Measurements from ENCODE around the gene RPP25. TPM values are rescaled to one million over a fixed set of nuclear protein-coding genes. Genes with fewer than 3 reads are reported as not detected.

The RPP25 gene
- total and polyA plus RNA-seq, 2 of the 13 experiments (the other 11 are each of a cell fraction or from before 2014, with no cell fraction given), result 0.05 to 0.11 TPM

GRCh38 chr15:74906450-74907162 is 50.0 kb downstream of the RPP25 start, which contains the start of gene FAM219B (continued):
- TF ChIP-seq FOXP4 (CRISPR knock-in tag; IDR thresholded peaks at IDR 0.05) (no peak), KDM1A (CRISPR knock-in tag; IDR thresholded peaks at IDR 0.05) (no peak), ZNF781 (CRISPR knock-in tag; IDR thresholded peaks at IDR 0.05; ENCODE audit: borderline replicate concordance, not compliant biosample characterization) (no peak), ZNF776 (CRISPR knock-in tag; IDR thresholded peaks at IDR 0.05) (peak; percentile 46; the same call in 1 of the 2 replicates), PCBP1 (IDR thresholded peaks at IDR 0.05; ENCODE audit: borderline replicate concordance, low read depth, low read length) (no peak), LRRFIP1 (CRISPR knock-in tag; conservative IDR thresholded peaks at IDR 0.05) (no peak), SIN3A (IDR thresholded peaks at IDR 0.05; ENCODE audit: borderline replicate concordance, low read depth, low read length) (peak; percentile 64; the same call in 1 of the 2 replicates), TEAD2 (CRISPR knock-in tag; IDR thresholded peaks at IDR 0.05) (no peak), ZUFSP (CRISPR knock-in tag; IDR thresholded peaks at IDR 0.05; ENCODE audit: borderline replicate concordance) (no peak), NR2C2 (CRISPR knock-in tag; IDR thresholded peaks at IDR 0.05; ENCODE audit: borderline replicate concordance) (no peak), MTF1 (CRISPR knock-in tag; IDR thresholded peaks at IDR 0.05) (no peak), ZNF572 (CRISPR knock-in tag; IDR thresholded peaks at IDR 0.05) (no peak), ZFP91 (CRISPR knock-in tag; IDR thresholded peaks at IDR 0.05; ENCODE audit: borderline replicate concordance) (peak; percentile 75; the same call in 1 of the 2 replicates), RFX1 (IDR thresholded peaks at IDR 0.05) (no peak), HNRNPK (IDR thresholded peaks at IDR 0.05; ENCODE audit: low read depth, low read length, poor library complexity, severe bottlenecking) (no peak), MAZ (IDR thresholded peaks at IDR 0.05; ENCODE audit: borderline replicate concordance, low read depth, low read length) (peak; percentile 65; the same call in 1 of the 2 replicates), MAZ (CRISPR knock-in tag; IDR thresholded peaks at IDR 0.05; ENCODE audit: low read depth) (peak; percentile 49; the same call in 1 of the 2 replicates), ZBTB37 (CRISPR knock-in tag; IDR thresholded peaks at IDR 0.05) (no peak), ZNF563 (CRISPR knock-in tag; IDR thresholded peaks at IDR 0.05) (no peak)

Measured in HepG2 (cell line).